GM12865 (cell line): ENCODE data around the gene CBX4.

Experiments used
- DNase-seq: peaks from one replicate; pipeline ENCODE4 v3.0.0; 2010; ENCODE audit warnings: low read depth
- H3K4me3 ChIP-seq: 2 replicates; pipeline ENCODE4 v1.5.1; 2011; ENCODE audit warnings: mild to moderate bottlenecking, low read depth, low read length, control low read depth
- CTCF ChIP-seq: IDR thresholded peaks from 2 replicates; pipeline ENCODE4 v1.5.1; 2011; ENCODE audit warnings: low read length, control low read depth, low read depth, inconsistent platforms; ENCODE audit not compliant: insufficient read depth; ENCODE audit errors: missing control alignments

Gene CBX4

GRCh38 chr17:79835953-79836509 lies 3.2 kb downstream of the CBX4 start:
- no peak overlapping the region; the same call in 1 of the 2 replicates for H3K4me3 ChIP-seq

GRCh38 chr17:79835470-79835899 lies 3.8 kb downstream of the CBX4 start:
- no peak overlapping the region for H3K4me3 ChIP-seq
- DNase-seq, result no peak
- TF ChIP-seq CTCF, result no peak

More at GRCh38 chr17:79835953-79836509, 3.2 kb downstream of the CBX4 start:
- TF ChIP-seq CTCF, result no peak
- no peak for DNase-seq

DNA sequence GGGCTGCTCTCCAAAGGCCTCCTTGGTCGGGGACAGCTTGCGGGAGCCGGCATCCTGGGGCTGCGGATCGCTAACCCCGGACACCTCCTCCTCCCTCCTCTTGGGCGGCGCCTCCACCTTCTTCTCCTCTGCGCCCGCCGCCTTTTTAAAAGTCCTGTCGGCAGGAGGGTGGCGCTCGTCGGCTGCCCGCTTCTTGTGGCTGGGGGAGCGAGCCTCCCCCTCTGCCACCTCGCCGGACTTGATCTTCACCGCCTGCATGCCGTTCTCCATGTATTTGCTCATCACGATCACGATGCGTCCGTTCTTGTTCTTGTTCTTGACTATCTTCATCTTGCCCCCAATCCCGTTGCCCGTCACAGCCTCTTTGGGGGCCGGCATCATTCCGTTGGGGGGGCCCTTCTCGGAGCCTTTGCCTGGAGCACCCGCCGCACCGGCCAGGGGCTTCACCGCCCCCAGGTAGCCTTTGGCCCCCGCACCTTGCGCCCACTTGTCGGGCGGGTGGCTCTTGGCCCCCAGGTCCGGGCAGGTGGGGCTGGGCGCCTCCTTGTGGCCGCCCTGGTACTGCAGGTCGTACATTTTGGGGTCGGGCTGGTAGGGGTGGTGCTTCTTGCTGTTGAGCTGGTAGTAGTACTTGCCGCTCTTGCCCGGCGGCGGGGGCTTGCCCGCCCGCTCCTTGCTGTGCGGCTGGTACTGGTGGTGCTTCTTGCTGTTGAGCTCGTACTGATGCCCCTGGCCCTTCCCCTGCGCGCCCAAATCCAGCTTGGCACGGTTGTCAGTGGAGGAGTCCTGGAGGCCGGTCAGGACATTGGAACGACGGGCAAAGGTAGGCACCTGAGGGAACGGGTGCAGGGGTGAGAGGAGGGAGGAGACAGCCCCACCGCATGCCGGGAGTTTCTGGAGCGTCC lies 4.4 kb downstream of the CBX4 start:
- peak; percentile 57 for TF ChIP-seq CTCF
- DNase-seq, result no peak
- no peak overlapping the region for H3K4me3 ChIP-seq

GRCh38 chr17:79833744-79834564 lies 5.3 kb downstream of the CBX4 start:
- DNase-seq, result no peak
- no peak for TF ChIP-seq CTCF

DNA sequence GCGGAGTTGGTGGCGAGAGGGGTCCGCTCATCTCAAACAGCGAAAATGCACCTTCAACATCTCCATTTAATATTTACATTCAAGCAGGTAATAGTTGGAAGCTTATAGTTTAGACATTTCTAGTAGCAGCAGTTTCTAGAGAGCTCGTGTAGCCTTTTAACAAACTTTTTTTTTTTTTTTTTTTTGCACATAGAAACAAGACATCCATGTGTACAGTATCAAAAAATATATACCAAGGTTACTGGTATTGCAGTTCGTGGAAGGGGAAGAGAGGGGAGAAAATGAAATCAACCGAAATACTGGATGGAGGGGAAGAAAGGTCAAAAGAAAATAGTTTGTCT lies 6.2 kb downstream of the CBX4 start:
- no peak for TF ChIP-seq CTCF
- no peak overlapping the region for H3K4me3 ChIP-seq

More at GRCh38 chr17:79833744-79834564, 5.3 kb downstream of the CBX4 start:
- H3K4me3 ChIP-seq, result no peak overlapping the region

GRCh38 chr17:79832218-79833109 lies 6.8 kb downstream of the CBX4 start:
- TF ChIP-seq CTCF, result no peak
- no peak for DNase-seq
- H3K4me3 ChIP-seq, result no peak overlapping the region

More for the DNA sequence above, 6.2 kb downstream of the CBX4 start:
- DNase-seq, result no peak
